Stimulated activated CD8-positive, alpha-beta memory T cell treated with anti-CD3 and anti-CD28 coated beads, Interleukin-4, amount 100 ng/mL, for 48 hours (primary cell): ENCODE data around the gene SMAP1.
"Not testable (repeated sequence)": the region's sequence is repeated elsewhere in the genome, so short reads cannot be mapped to it uniquely, and the experiment has no call there.

Experiments used
- DNase-seq: peaks from one replicate; pipeline ENCODE4 v3.0.0-alpha.2; 2020

The SMAP1 gene

DNA sequence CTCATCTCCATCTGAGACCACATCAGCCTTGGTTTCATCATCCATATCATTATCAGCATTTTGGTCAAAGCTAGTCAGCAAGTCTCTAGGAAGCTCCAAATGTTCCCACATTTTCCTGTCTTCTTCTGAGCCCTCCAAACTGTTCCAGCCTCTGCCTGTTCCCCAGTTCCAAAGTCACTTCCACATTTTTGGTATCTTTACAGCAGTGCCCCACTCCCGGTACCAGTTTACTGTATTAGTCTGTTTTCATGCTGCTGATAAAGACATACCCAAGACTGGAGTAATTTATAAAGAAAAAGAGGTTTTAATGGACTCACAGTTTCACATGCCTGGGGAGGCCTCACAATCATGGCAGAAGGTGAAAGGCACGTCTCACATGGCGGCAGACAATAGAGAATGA lies 74.8 kb downstream of the SMAP1 start:
- not testable (repeated sequence) for DNase-seq

DNA sequence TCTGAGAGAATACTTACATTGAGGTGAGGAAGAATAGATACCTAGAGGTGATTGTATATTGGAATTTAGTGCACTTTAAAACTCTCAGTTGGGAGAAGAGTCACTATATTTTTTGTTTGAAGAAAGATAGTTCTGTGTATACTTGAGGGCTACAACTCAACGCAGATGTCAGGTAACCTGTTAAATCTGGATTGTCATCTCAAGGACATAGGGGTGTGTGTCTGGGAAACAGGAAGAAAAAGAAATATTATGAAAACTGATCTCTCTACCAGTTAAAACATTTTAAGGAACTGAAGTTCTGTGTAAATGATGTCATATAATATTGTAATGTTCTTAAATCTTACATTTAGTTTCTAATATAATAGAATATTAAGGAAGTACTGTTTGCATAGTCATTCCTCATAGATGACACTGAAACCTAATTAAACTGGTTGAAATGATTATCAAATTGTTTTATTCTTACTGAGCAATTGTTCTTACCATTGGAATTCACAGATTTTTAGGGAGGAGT lies 86.2 kb downstream of the SMAP1 start:
- no peak for DNase-seq

DNA sequence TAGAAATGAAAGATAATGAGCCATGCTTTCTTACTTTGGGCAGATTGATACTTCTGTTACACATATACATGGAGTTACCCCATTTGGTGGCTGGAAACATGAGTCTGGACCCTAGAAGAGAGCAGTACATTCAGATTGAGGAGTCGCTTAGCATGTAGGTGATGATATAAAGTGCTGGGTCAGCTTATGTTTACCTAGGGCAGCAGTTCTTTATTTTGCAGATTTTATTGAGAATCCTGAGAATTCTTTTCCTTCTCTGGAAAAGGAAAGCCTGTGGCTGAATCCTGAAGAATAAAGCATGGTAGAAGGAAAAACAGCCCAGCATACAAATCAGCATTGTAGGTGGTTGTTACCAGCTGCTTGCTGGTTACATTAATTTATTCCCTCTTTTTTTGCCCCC lies 91.2 kb downstream of the SMAP1 start:
- no peak for DNase-seq

DNA sequence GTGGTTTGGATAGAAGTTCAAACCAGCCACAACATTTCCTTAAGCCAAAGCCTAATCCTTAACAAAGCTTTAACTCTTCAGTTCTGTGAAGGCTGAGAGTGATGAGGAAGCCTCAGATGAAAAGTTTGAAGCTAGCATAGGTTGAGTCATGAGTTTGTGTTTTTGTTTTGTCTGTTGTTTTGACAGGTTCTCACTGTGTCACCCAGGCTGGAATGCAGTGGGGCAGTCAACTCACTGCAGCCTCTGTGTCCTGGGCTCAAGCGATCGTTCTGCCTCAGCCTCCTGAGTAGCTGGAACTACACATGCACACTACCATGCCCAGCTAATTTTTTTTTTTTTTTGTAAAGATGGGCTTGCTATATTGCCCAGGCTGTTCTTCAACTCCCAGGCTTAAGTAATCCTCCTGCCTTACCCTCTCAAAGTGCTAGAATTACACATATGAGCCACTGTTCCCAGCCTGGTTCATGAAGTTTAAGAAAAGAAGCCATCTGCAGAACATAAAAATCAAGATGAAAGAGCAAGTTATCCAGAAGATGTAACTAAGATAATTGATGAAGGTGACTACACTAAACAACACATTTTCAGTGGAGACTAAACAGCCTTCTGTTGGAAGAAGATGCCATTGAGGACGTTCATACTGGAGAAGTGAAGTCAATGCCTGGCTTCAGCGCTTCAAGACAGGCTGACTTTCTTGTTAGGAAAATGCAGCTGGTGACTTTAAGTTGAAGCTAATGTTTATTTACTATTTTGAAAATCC lies 96.2 kb downstream of the SMAP1 start:
- no peak for DNase-seq

DNA sequence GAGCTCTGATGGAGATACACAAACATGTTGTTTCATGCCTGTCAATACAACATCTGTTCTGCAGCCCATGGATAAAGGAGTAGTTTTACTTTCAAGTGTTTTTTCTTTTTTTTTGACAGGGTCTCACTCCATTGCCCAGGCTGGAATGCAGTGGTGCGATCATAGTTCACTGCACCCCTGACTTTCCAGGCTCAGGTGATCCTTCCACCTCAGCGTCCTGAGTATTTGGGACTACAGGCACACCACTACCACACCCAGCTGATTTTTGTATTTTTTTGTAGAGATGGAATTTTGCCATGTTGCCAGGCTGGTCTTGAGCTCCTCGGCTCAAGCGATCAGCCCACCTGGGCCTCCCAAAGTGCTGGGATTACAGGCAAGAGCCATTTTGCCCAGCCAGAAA lies 97.0 kb downstream of the SMAP1 start:
- DNase-seq, result no peak

DNA sequence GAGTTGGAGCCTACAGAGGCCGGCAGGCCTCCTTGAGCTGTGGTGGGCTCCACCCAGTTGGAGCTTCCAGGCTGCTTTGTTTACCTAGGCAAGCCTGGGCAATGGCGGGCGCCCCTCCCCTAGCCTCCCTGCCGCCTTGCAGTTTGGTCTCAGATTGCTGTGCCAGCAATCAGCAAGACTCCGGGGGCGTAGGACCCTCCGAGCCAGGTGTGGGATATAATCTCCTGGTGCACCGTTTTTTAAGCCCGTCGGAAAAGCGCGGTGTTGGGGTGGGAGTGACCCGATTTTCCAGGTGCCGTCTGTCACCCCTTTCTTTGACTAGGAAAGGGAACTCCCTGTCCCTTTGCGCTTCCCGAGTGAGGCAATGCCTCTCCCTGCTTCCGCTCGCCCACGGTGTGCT lies 103.7 kb downstream of the SMAP1 start:
- DNase-seq, result not testable (repeated sequence)

DNA sequence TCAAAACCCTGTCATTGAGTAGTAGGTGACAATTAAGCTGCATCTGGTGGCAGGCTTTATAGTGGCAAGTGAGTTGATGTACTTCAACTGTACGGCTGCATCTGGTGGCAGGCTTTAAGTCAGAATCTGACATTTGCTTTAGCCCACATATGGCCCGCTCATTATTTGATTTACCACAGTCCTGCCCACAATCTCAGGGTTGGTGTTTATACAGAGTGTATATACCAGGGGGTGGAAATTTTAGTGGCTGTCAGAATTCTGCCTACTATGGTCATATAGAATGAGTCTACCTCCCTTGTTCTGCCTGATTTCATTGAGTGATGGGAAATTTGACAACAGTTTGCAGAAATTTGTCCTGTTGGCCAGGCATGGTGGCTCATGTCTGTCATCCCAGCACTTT lies 112.3 kb downstream of the SMAP1 start:
- DNase-seq, result no peak

DNA sequence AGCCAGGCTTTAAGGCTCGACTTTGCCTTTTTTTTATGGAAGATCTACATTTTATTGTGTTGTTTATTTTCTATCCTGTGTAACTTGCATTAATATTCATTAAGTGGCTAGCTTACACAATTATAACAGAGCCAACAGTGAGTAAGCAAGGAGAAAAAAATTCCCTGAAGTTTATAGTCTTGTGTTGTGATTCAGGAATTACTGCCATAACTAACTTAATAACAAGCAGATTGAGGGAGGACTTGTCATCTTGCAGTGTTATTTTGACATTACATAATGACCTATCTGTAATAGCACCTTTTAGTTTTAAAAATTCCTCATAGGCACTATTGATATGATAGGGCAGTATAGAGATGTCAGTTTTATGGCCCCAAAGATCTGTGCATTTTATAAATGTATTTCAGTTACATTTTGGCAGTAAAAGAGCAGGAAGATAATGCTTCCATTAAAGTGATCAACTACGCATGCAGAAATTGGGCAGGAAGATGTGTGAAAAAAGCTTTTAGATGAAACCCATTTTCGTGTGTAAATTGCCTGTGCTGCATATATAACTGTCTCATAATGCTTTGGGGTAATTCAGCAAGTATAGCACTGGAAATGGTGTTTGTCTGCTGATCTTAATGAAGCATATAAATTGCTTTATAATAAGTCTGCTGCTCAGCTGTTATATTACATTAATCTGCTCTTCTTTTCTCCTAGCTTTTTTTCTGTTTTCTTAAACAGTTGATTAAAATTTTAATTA lies 123.0 kb downstream of the SMAP1 start:
- DNase-seq, result no peak

DNA sequence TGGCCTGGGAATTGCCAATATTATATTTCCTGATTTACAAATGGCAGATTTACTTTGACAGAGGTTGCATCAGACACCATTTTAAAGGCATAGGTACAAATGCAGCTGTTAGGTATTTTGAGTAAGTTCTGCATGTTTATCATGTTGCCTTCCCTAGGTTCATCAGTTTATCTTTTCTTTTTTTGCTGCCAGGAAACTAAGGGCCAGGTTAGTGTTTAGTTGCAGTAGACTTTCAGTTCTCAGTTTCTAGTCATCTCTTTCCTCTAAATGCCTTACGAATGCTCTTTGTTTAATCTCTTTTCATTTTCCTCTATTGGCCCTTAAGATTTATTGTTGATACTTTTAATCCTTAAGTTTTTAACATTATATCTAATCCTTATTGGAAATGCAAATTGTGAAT lies 129.9 kb downstream of the SMAP1 start:
- DNase-seq, result no peak

DNA sequence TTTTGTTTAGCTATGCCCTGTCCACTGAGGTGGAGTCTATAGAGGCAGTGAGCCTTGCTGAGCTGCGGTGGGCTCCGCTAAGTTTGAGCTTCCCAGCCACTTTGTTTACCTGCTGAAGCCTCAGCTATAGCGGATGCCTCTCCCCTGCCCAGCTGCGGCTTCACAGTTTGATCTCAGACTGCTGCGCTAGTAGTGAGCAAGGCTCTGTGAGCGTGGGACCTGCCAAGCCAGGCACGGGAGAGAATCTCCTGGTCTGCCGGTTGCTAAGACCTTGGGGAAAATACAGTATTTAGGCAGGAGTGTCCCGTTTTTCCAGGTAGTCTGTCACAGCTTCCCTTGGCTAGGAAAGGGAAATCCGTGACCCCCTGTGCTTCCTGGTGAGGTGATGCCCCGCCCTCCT lies 138.4 kb downstream of the SMAP1 start:
- DNase-seq, result no peak

DNA sequence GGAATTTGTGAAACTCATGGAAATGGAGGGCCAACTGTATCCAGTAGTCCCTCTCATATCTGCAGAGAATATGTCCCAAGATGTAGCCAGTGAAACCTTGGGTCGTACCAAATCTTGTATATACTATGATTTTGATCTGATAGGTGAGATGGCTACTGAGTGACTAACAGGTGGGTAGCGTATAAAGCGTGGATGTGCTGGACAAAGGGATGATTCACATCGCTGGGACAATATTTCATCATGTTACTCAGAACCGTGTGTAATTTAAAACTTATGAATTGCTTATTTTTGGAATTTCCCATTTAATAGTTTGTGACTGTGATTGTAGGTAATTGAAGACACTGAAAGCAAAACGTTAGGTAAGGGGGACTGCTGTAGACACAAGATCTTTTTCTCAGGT lies 144.1 kb downstream of the SMAP1 start:
- DNase-seq, result no peak

DNA sequence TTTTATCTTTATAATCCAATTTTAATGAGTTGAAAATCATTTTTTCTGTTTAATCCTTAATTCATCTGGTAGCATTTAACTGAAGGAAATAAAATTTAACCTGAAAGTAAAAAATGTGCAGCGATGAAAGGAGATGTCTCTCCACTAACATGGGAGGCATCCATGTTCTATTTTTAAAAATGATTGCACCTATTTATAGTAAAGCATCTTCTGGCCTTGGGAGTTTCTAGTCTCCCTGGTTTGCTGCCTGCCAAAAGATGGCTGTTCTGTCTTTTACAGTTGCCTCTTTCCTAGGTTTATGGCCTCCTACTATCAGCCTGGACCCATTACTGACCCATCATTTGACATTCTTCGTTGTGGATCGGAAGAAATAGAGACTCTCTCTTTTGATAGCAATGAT lies 146.2 kb downstream of the SMAP1 start:
- no peak for DNase-seq

DNA sequence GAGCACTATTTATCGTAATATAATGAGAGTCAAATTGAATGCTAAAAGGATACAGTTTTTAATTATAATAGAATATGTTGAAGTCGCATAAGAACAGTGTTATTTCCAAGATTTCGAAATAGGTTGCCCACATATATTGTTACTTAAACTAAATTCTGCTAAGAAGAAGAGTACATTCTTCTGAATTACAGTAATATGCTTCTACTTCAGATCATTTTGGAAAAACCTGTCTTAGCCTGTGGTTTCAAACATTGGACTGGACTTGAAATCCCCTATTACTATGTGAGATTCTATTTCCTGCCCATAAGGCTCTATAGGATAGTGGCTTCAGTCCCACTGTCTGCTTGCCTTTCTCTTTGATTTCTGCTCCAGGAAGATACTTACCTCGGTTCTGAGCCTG lies 152.0 kb downstream of the SMAP1 start:
- DNase-seq, result no peak

DNA sequence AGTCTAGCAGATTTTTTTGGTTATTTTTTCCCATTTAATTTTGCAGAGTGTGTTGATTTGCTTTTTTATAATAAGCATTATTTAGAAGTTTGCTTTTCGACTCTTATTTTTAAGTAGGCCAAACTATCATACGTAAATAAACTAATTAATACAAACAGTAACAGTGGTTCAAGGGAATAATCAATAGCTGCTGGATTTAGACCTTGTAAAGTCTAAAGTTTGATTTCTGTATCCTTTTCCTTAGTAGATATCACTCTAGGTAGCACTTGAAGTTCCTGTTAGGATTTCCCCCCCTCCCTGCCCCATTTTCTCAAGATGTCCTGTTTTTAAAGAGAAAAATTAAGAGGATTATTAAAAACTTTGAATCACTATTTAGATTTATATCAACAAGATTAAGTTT lies 153.1 kb downstream of the SMAP1 start:
- DNase-seq, result no peak

DNA sequence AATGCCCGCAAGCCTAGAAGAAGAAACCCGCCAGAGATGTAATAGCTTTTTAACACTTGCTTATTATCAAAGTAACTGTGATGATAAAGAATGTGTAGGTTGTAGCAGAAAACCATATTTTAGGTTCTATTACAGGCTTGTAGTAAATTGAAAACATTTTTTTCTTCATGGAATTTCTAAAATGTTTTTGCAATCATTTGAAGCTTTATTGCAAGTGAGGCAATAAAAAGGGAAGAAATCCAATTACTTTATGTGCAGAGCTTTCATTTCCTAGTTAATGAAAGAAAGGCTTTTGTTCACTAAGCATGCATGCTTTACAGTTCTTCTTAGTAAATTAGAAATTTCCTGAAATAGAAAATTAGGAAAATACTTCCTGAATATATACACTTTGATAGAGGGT lies 154.1 kb downstream of the SMAP1 start:
- DNase-seq, result no peak

DNA sequence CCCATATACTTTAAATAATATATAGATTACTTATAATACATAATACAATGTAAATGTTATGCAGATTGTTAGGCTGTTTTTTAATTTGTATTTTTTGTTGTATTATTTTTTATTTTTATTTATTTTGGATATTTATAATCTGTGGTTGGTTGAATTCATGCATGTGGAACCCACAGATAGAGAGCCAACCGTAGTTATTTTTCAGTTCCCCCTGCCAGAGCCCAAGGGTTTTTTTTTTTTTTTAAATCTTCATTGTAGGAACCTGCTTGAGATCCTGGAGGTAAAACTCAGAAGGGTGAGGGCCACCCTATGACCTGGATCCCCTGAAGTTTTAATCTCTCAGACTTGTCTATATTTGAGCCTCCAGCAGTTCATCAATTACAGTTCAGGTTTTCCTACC lies 156.0 kb downstream of the SMAP1 start:
- DNase-seq, result no peak

DNA sequence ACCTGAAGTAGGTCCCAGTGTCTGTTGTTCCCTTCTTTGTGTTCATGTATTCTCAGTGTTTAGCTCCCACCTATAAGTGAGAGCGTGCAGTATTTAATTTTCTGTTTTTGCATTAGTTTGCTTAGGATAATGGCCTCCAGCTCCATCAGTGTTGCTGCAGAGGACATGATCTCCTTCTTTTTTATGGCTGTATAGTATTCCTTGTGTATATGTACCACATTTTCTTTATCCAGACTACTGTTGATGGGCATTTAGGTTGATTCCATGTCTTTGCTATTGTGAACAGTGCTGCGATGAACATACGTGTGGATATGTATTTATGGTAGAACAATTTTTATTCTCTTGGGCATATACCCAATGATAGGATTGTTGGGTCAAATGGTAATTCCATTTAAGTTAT lies 163.7 kb downstream of the SMAP1 start:
- no peak for DNase-seq

DNA sequence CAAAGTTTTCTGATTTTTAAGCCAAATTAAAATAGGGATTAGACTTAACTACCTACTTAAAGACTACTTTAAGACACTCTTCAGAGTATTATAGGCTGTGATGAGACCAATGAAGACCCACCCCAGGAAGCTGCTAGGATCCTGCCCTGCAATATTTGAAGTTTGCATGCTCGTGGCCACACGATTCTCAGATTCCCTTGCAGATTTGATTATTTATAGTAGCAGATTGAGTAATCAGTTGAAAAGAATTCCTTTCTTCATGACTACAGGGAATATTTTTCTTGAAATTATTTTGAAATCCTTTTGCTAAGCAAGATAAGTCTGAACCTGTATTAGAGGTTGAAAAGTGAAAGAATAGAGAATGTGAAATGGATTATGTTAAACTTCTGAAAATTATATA lies 166.8 kb downstream of the SMAP1 start:
- DNase-seq, result no peak

DNA sequence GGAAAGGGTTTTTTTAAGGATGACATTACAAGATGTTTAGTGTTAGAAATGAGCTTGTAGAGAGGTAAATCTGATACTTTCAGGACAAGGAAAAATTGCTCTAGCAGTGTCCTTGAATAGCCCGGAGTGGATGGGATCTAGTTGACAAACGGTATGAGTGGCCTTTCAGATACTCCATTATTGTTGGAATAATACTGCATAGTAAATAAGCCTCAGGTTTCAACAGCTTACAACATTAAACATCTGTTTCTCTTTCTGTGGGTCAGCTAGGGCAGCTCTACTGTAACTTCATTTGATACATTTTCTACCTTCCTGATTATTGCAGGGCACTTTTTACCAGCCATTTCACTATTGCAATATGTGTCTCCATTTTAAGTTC lies 171.2 kb downstream of the SMAP1 start:
- no peak for DNase-seq

DNA sequence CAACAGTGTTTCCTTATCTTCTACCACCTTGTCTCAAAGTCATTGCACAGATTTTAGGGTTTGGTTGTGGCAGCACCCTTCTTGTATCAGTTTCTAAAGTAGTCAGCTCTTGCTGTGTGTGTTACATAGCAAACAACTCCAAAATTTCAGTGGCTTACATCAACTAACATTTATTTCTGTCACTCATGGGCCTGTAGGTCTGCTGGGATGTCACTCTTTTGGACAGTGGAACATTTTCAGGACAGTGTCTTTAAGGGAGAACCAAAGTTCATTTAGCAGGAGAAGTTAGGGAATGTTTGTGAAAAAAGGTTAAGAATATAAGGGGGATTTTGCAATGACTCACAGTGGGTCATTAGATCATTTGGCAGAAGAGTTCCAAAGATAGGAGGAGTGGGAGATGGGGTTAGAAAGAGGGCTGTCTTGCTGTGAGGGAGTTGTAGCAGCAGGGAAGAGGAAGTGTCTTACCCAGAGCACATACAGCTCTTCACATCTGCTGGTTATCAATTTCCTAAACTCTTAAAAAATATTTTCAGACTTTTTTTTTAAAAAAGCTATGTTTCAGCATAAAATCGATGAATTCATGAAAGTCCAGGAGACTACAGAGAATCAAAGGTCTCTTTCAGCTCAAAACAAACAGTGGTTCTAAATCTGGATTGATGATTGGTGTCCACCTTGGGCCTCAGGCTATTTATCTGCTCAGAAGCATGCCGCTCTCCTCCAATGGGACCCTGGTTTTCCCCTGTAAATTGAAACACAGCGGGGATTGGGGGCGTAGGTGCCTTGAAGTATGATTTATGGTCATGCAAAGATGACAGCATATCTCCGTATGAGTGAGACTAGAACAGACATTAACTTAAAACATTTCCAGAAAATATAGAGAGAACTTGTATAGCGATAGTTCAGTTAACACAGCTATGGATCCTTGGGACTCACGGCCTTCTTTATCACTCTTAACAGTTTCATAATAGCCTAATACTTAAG lies 171.9 kb downstream of the SMAP1 start:
- DNase-seq, result no peak

DNA sequence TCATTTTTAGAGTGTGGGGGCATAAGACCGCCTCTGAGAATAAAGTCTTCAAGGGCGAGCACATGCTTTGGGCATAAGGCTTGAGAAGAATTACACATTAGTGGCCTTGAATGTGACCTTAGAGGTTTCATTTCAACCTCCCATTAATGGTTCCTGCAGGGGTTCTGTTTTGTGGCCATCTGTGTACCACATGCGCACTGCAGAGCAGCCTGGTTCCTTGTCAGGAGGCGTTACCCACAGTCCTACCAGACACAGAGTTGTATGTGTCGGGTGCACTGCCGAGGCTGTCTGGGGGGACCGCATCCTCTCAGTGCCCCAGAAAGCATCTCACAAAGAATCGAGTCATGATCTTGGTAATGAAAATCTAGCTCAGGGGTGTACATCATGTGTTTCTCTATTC lies 173.4 kb downstream of the SMAP1 start:
- no peak for DNase-seq

DNA sequence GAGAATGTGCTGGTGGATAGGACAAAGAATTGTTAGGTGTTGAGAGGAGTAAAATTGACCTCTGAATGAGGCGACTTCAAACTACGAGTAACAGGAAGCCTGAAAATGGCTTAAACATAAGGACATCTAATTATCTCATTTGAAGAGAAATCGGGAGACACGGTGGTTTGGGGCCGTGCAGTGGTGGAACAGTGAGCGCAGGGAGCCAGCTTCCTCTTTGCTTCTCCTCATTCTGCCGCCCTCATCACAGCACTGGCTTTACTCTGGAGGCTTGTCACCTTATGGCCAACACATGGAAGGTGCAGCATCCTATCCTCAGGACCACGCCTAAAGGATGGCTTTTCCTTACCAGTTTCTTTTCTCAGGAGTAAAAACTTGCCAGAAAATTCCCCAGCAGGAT lies 174.9 kb downstream of the SMAP1 start:
- DNase-seq, result no peak

DNA sequence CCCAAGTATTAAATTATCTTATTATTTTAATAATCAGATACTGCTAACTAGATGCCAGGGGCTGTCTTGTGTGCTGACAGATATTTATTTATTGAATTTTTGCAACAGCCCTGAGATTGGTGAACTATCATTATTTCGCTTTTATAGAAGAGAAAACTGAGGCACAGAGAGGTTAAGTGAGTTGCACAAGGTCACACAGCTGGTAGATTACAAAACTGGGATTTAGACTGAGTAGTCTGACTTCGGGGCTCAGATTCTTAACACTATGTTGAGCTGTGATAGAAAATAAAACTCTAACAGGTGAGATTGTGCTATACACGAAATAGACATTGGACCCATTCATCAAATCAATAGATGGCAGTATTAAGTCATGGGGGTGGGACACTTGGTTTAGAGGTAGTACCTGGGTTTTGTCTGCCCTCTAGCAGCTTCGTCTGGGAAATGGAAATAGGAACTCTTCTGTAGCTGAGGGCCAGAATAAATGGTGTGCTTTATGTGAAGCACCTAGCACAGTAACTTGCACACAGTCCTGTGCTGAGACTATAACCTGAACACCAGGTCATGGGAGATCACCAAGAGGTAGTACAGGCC lies 175.7 kb downstream of the SMAP1 start:
- no peak for DNase-seq
